GM12878 (cell line): ENCODE measurements around the gene CDC37L1.

Source experiments
- BACH1 ChIP-seq: fragments of 450-650 bp; IDR thresholded peaks from 2 replicates; pipeline ENCODE4 v1.6.1; 2017; ENCODE audit warnings: mild to moderate bottlenecking, borderline replicate concordance
- CBX5 ChIP-seq: sonication (generic); IDR thresholded peaks from 2 replicates; pipeline ENCODE4 v1.6.1; 2016; ENCODE audit warnings: low read depth, moderate library complexity, mild to moderate bottlenecking, inconsistent platforms
- CTCF ChIP-seq, 3 experiments: IDR thresholded peaks in 2 of 3; conservative IDR thresholded peaks in 1 of 3; 2 replicates each; pipeline ENCODE4 v1.5.1; 2011; ENCODE audit warnings: low read depth in 3 of 3, low read length in 3 of 3, mild to moderate bottlenecking in 3 of 3, control low read depth in 2 of 3, moderate library complexity in 2 of 3, inconsistent platforms in 1 of 3, mixed read lengths in 1 of 3; ENCODE audit not compliant: control insufficient read depth in 2 of 3, insufficient read depth in 1 of 3; ENCODE audit errors: extremely low read depth in 1 of 3
- EZH2 ChIP-seq: IDR thresholded peaks from 2 replicates; pipeline ENCODE4 v1.6.1; 2012; ENCODE audit warnings: low read depth, mild to moderate bottlenecking, control low read depth, inconsistent platforms, low read length, borderline replicate concordance; ENCODE audit not compliant: control insufficient read depth
- HSF1 ChIP-seq: fragments of 150-350 bp; IDR thresholded peaks from 2 replicates; pipeline ENCODE4 v1.6.1; 2014; ENCODE audit warnings: mild to moderate bottlenecking, low read depth, low read length
- KAT2A ChIP-seq: conservative IDR thresholded peaks from 2 replicates; pipeline ENCODE4 v1.6.1; 2011; ENCODE audit warnings: low read depth, low read length; ENCODE audit not compliant: control insufficient read depth
- NR2F1 ChIP-seq: fragments of 450-650 bp; conservative IDR thresholded peaks from 2 replicates; pipeline ENCODE4 v1.6.1; 2017; ENCODE audit warnings: mild to moderate bottlenecking
- PAX5 ChIP-seq: IDR thresholded peaks from 2 replicates; pipeline ENCODE4 v1.6.1; 2011; ENCODE audit warnings: low read depth, low read length, borderline replicate concordance
- POLR2A ChIP-seq: IDR thresholded peaks from 2 replicates; pipeline ENCODE4 v1.6.1; 2011; ENCODE audit warnings: low read depth, mild to moderate bottlenecking, low read length
- SMARCA5 ChIP-seq: fragments of 450-650 bp; IDR thresholded peaks from 2 replicates; pipeline ENCODE4 v1.6.1; 2017; ENCODE audit warnings: mild to moderate bottlenecking
- SP1 ChIP-seq: IDR thresholded peaks from one replicate; pipeline ENCODE4 v1.6.1; 2011; ENCODE audit warnings: low read depth, low read length
- USF2 ChIP-seq: IDR thresholded peaks from 2 replicates; pipeline ENCODE4 v1.6.1; 2011; ENCODE audit warnings: low read depth, low read length, improper control_type of control experiment, borderline replicate concordance
- ZNF274 ChIP-seq: IDR thresholded peaks from one replicate; pipeline ENCODE4 v1.8.0; 2011; ENCODE audit not compliant: insufficient read length, insufficient read depth
- ZZZ3 ChIP-seq: IDR thresholded peaks from 2 replicates; pipeline ENCODE4 v1.6.1; 2011; ENCODE audit warnings: low read depth; ENCODE audit not compliant: control insufficient read depth, insufficient read length

- TF ChIP-seq EZH2 = no peak
- no peak for TF ChIP-seq SMARCA5
- TF ChIP-seq KAT2A = no peak
- TF ChIP-seq POLR2A = no peak
- TF ChIP-seq SP1 = no peak
- TF ChIP-seq CBX5 = no peak
- no peak for TF ChIP-seq ZNF274
- no peak for TF ChIP-seq USF2
- no peak for TF ChIP-seq CTCF (IDR thresholded peaks at IDR 0.05 in 2 of 3, conservative IDR thresholded peaks at IDR 0.05 in 1 of 3; ENCODE audit: control insufficient read depth in 2 of 3, extremely low read depth in 1 of 3, insufficient read depth in 1 of 3, low read depth in 3 of 3, low read length in 3 of 3)
- TF ChIP-seq ZZZ3 = no peak
- TF ChIP-seq NR2F1 = no peak
- TF ChIP-seq BACH1 = no peak
- TF ChIP-seq HSF1 = no peak
- no peak for TF ChIP-seq PAX5
Measured at GRCh38 chr9:4662989-4663792, 16.2 kb upstream of the CDC37L1 start.
